Thyroid gland (tissue), 4 donors: ENCODE results near the gene GNAI1. TPM values are rescaled to one million over a fixed set of nuclear protein-coding genes. Genes with fewer than 3 reads are reported as not detected.
"Not testable (repeated sequence)": the region's sequence is repeated elsewhere in the genome, so short reads cannot be mapped to it uniquely, and the experiment has no call there.

ENCODE experiments used
- DNase-seq, 2 donors: peaks; one replicate each; pipeline ENCODE4 v3.0.0-alpha.2; 2019
- H3K27ac ChIP-seq, 3 donors: fragments of 200-600 bp; sonication (generic); 1 replicate in 2 of 3; 2 replicates in 1 of 3; pipeline ENCODE4 v1.5.1; 2016 to 2019; ENCODE audit warnings: mild to moderate bottlenecking in 1 of 3, moderate library complexity in 1 of 3
- H3K27me3 ChIP-seq: fragments of 200-600 bp; sonication (generic); one replicate; pipeline ENCODE4 v1.5.1; 2019
- H3K36me3 ChIP-seq, 2 donors: fragments of 200-600 bp; sonication (generic); one replicate each; pipeline ENCODE4 v1.5.1; 2016 to 2019
- H3K4me1 ChIP-seq, 2 donors: fragments of 200-600 bp; sonication (generic); one replicate each; pipeline ENCODE4 v1.5.1; 2017 to 2019
- H3K4me3 ChIP-seq, 3 donors: fragments of 200-600 bp; sonication (generic); replicated peaks in 1 of 3; 1 replicate in 2 of 3; 2 replicates in 1 of 3; pipeline ENCODE4 v1.5.1; 2016; ENCODE audit warnings: mild to moderate bottlenecking in 1 of 3
- H3K9me3 ChIP-seq: fragments of 200-600 bp; sonication (generic); one replicate; pipeline ENCODE4 v1.5.1; 2017
- CTCF ChIP-seq, 6 experiments: fragments of 200-600 bp in 3 of 6; fragments of 450-650 bp in 3 of 6; sonication (generic) in 3 of 6; IDR thresholded peaks; one replicate each; pipeline ENCODE4 v1.5.1; 2016 to 2019; ENCODE audit warnings: antibody characterized with exemption in 6 of 6, mild to moderate bottlenecking in 2 of 6, inconsistent platforms in 1 of 6, moderate library complexity in 1 of 6
- POLR2A ChIP-seq, 2 donors: fragments of 450-650 bp; IDR thresholded peaks; one replicate each; pipeline ENCODE4 v1.6.1; 2017; ENCODE audit warnings: antibody characterized with exemption in 2 of 2, mild to moderate bottlenecking in 2 of 2, moderate library complexity in 1 of 2
- WGBS, 2 donors: methylation state at CpG; one replicate each; pipeline ENCODE4 v1.1.5; 2017; 5-methylcytosine and 5-hydroxymethylcytosine counted together
- intact Hi-C: fragments of 100-400 bp; cut with DNase I; formaldehyde crosslinking; loops from one replicate; pipeline ENCODE4 v1.15.1; 2023
- total RNA-seq, 4 donors: library from RNA; depleted of rRNA; stranded (reverse); fragments of >200 nt; gene quantifications; one replicate each; pipeline ENCODE4 v1.2.3, GENCODE V29; 2016

GNAI1 gene
- total RNA-seq, 4 donors from 2014 or later = 32.1 to 52.7 (median 47.4) TPM

GRCh38 chr7:80155374-80155773 is 20.7 kb downstream of the GNAI1 start:
- H3K4me3 ChIP-seq = no peak overlapping the region
- intact Hi-C loops = no loop called here
- TF ChIP-seq POLR2A (IDR thresholded peaks at IDR 0.05) = no peak
- TF ChIP-seq CTCF (IDR thresholded peaks at IDR 0.05) = no peak
- no peak for DNase-seq
- H3K4me1 ChIP-seq = peaks cover 0 to 22% of the 10 kb centered on the region in 2 donors
- H3K9me3 ChIP-seq = no peaks in the 10 kb centered on the region
- no peaks in the 10 kb centered on the region for H3K36me3 ChIP-seq
- H3K27me3 ChIP-seq = no peaks in the 10 kb centered on the region
- 93 to 94% methylated on average over 1 of the region's 1 CpG for WGBS, 2 donors
- no peak overlapping the region for H3K27ac ChIP-seq

GRCh38 chr7:80157770-80158169 is 23.1 kb downstream of the GNAI1 start:
- DNase-seq, H3K27me3 ChIP-seq, H3K4me3 ChIP-seq, H3K36me3 ChIP-seq, H3K9me3 ChIP-seq, H3K27ac ChIP-seq, intact Hi-C loops: not testable (repeated sequence)
- whole genome bisulfite sequencing, 2 donors = 87 to 92% methylated on average over 4 of the region's 4 CpGs
- H3K4me1 ChIP-seq = peaks cover 4 to 29% of the 10 kb centered on the region in 2 donors

- no peaks in the 10 kb centered on the region for H3K9me3 ChIP-seq
- TF ChIP-seq CTCF (IDR thresholded peaks at IDR 0.05) = no peak
- TF ChIP-seq POLR2A (IDR thresholded peaks at IDR 0.05) = no peak
- no peak overlapping the region for H3K4me3 ChIP-seq
- no peak overlapping the region for H3K27ac ChIP-seq
- no peaks in the 10 kb centered on the region for H3K36me3 ChIP-seq
- WGBS, 2 donors = 94 to 97% methylated on average over 3 of the region's 3 CpGs
- no peaks in the 10 kb centered on the region for H3K27me3 ChIP-seq
- intact Hi-C loops = no loop called here
- H3K4me1 ChIP-seq = peaks cover 4 to 17% of the 10 kb centered on the region in 2 donors
- DNase-seq = no peak
Observed at GRCh38 chr7:80159802-80160201, 25.2 kb downstream of the GNAI1 start.

DNA sequence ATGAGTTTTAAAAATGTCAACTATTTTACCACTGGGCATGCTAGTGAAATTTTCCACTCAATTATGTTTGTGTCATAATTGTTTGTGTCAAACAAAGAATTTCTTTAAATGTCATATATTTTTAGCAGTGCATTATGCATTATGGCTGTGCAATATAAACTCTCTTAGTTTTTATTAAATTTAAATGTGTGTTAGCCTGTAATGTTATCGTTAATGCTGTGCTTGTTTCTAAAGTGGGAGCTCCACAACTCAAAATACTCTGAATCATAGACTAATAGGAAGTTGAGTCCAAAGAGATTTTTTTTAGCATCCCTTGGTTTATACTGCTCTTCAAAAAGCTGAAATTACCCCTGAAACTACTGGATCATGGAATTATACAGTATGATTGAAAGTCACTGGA is 26.8 kb downstream of the GNAI1 start:
- intact Hi-C loops = no loop called here
- Histone ChIP-seq H3K4me3 (no peak overlapping the region), H3K27me3 (no peaks in the 10 kb centered on the region), H3K4me1 (peaks cover 13 to 16% of the 10 kb centered on the region in 2 donors), H3K9me3 (no peaks in the 10 kb centered on the region), H3K36me3 (no peaks in the 10 kb centered on the region), H3K27ac (no peak overlapping the region)
- DNase-seq = no peak
- TF ChIP-seq CTCF (IDR thresholded peaks at IDR 0.05) = no peak
- no peak for TF ChIP-seq POLR2A (IDR thresholded peaks at IDR 0.05)
- 71 to 74% methylated on average over 1 of the region's 1 CpG for WGBS, 2 donors

DNA sequence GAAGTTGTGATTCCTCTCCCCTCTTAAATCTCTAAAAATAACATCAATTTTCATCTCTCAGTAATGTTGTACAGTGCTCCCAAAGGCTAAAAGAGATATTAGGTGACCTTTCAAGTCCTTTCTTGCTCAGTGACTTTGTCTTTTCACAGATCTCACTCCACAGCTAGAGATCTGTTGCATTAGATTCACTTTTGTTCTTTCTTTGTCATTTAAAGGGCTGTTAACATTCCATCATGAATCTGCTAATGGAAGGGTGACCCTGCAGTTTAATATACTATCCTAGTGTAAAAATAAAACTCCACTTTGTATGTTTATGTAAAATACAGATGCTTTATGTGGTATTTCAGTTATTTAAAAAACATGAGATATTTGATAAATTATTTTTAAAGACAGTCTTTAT is 30.5 kb downstream of the GNAI1 start:
- H3K4me1 ChIP-seq = peaks cover 8 to 19% of the 10 kb centered on the region in 2 donors

More for the DNA sequence above, 30.5 kb downstream of the GNAI1 start:
- TF ChIP-seq POLR2A (IDR thresholded peaks at IDR 0.05) (no peak), CTCF (IDR thresholded peaks at IDR 0.05) (no peak)
- Histone ChIP-seq H3K27ac (no peak overlapping the region), H3K4me3 (no peak overlapping the region), H3K9me3 (no peaks in the 10 kb centered on the region), H3K27me3 (no peaks in the 10 kb centered on the region), H3K36me3 (no peaks in the 10 kb centered on the region)
- DNase-seq = no peak
- intact Hi-C loops = no loop called here
